HepG2 (cell line): ENCODE results near the gene CEP20. TPM values are rescaled to one million over a fixed set of nuclear protein-coding genes. Genes with fewer than 3 reads are reported as not detected.

Experiments used
- AKNA ChIP-seq: sonication (generic); formaldehyde crosslinking; IDR thresholded peaks from 2 replicates; pipeline ENCODE4 v1.4.0; 2020; ENCODE audit warnings: missing genetic modification reagents, borderline replicate concordance
- ARID3A ChIP-seq: IDR thresholded peaks from 2 replicates; pipeline ENCODE4 v1.6.1; 2012; ENCODE audit warnings: low read depth, low read length, improper control_type of control experiment
- EEA1 ChIP-seq: sonication (generic); formaldehyde crosslinking; IDR thresholded peaks from 2 replicates; pipeline ENCODE4 v1.5.1; 2020; ENCODE audit warnings: mild to moderate bottlenecking, missing genetic modification reagents, borderline replicate concordance
- ETS1 ChIP-seq: sonication (generic); formaldehyde crosslinking; IDR thresholded peaks from 2 replicates; pipeline ENCODE4 v1.4.0; 2020; ENCODE audit warnings: missing genetic modification reagents
- FOXK2 ChIP-seq: fragments of 450-650 bp; IDR thresholded peaks from 2 replicates; pipeline ENCODE4 v1.6.1; 2016
- GZF1 ChIP-seq: sonication (generic); formaldehyde crosslinking; IDR thresholded peaks from 2 replicates; pipeline ENCODE4 v1.5.1; 2020; ENCODE audit warnings: mild to moderate bottlenecking, missing genetic modification reagents
- JUNB ChIP-seq: sonication (generic); formaldehyde crosslinking; IDR thresholded peaks from 2 replicates; pipeline ENCODE4 v1.8.0; 2022; ENCODE audit warnings: missing genetic modification reagents, mild to moderate bottlenecking, borderline replicate concordance
- MEIS2 ChIP-seq: sonication (generic); formaldehyde crosslinking; IDR thresholded peaks from 2 replicates; pipeline ENCODE4 v1.9.0; 2021; ENCODE audit warnings: mild to moderate bottlenecking, missing genetic modification reagents
- NR2F2 ChIP-seq: IDR thresholded peaks from 2 replicates; pipeline ENCODE4 v1.6.1; 2012; ENCODE audit warnings: low read depth, inconsistent platforms, borderline replicate concordance
- RCOR2 ChIP-seq: IDR thresholded peaks from 2 replicates; pipeline ENCODE4 v1.6.1; 2016; ENCODE audit warnings: missing biosample characterization, missing genetic modification reagents
- ZMYM3 ChIP-seq: sonication (generic); formaldehyde crosslinking; IDR thresholded peaks from 2 replicates; pipeline ENCODE4 v1.5.1; 2020; ENCODE audit warnings: mild to moderate bottlenecking, missing genetic modification reagents
- ZNF138 ChIP-seq: sonication (generic); formaldehyde crosslinking; IDR thresholded peaks from 2 replicates; pipeline ENCODE4 v1.5.0; 2020; ENCODE audit warnings: mild to moderate bottlenecking, low read depth, missing genetic modification reagents
- ZNF160 ChIP-seq: sonication (generic); formaldehyde crosslinking; IDR thresholded peaks from 2 replicates; pipeline ENCODE4 v1.8.0; 2022; ENCODE audit warnings: mild to moderate bottlenecking, inconsistent platforms, missing genetic modification reagents
- ZNF232 ChIP-seq: sonication (generic); formaldehyde crosslinking; IDR thresholded peaks from 2 replicates; pipeline ENCODE4 v1.4.0; 2020; ENCODE audit warnings: missing genetic modification reagents, borderline replicate concordance
- ZNF235 ChIP-seq: sonication (generic); formaldehyde crosslinking; IDR thresholded peaks from 2 replicates; pipeline ENCODE4 v1.8.1; 2023; ENCODE audit warnings: mild to moderate bottlenecking, missing genetic modification reagents, borderline replicate concordance
- ZNF256 ChIP-seq: sonication (generic); formaldehyde crosslinking; conservative IDR thresholded peaks from 2 replicates; pipeline ENCODE4 v1.4.0; 2020; ENCODE audit warnings: missing genetic modification reagents
- ZNF382 ChIP-seq: sonication (generic); formaldehyde crosslinking; IDR thresholded peaks from 2 replicates; pipeline ENCODE4 v1.5.0; 2020; ENCODE audit warnings: missing genetic modification reagents, mild to moderate bottlenecking, borderline replicate concordance
- ZNF549 ChIP-seq: sonication (generic); formaldehyde crosslinking; IDR thresholded peaks from 2 replicates; pipeline ENCODE4 v1.5.0; 2020; ENCODE audit warnings: missing genetic modification reagents
- ZNF7 ChIP-seq: IDR thresholded peaks from 2 replicates; pipeline ENCODE4 v1.6.1; 2016; ENCODE audit warnings: missing biosample characterization, missing genetic modification reagents
- polyA plus RNA-seq, 8 experiments: library from polyadenylated mRNA; depleted of rRNA in 3 of 8; stranded (reverse) in 7 of 8; unstranded in 1 of 8; fragments of >200 nt; fragmentation: Illumina TruSeq in 4 of 8; extraction: Trizol in 4 of 8; gene quantifications; 2 replicates each; pipeline versions ENCODE4 v1.2.1 to v1.2.3, GENCODE V29; 2011 to 2016; ENCODE audit warnings: low read depth in 4 of 8, missing spikeins in 1 of 8, mixed read lengths in 1 of 8; ENCODE audit not compliant: insufficient read depth in 1 of 8
- total RNA-seq, 5 experiments: library from RNA; depleted of rRNA; stranded (reverse); fragments of >200 nt; fragmentation: Illumina TruSeq; extraction: Trizol; gene quantifications; 2 replicates each; pipeline ENCODE4 v1.2.3, GENCODE V29; 2016; ENCODE audit warnings: low read depth in 1 of 5
- TF ChIP-seq, protein P1 (sequence below): sonication (generic); formaldehyde crosslinking; IDR thresholded peaks from 2 replicates; pipeline ENCODE4 v1.4.0; 2020; ENCODE audit warnings: mild to moderate bottlenecking, missing genetic modification reagents

CEP20 gene
- total and polyA plus RNA-seq, 2 of the 13 experiments (the other 11 are each of a cell fraction or from before 2014, with no cell fraction given), result 53.0 to 54.1 TPM

DNA sequence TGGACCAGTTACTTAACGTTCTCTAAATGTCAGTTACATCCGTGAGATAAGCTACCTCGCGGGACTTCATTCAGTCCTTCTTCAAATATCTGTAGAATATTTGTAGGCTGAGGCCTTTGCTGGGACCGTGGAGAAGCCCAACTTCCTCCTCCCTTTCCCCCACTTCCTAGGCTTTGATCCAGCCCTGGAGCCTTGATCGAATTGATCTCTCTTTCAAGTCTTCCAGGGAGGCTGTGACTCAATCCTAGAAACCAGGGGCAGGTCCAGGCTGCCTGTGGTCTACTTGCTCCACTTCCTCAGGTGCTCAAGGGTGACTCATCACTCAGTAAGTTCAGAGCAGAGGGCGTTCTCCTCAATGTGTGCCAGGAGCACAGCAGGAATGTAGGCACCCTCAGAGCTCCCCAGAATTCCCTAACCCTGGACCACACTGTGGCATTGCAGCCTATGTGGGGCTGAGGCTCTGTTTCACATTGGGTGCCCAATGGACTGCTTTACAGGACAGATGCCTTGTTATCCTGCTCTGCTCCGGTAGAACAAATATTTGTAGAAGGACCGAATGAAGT, 11.2 kb upstream of the CEP20 start (continued):
- TF ChIP-seq GZF1, result peak; percentile 71; the same call in 1 of the 2 replicates
- TF ChIP-seq ARID3A, result peak; percentile 56
- TF ChIP-seq AKNA (CRISPR knock-in tag), result no peak
- no peak for TF ChIP-seq ZNF7 (CRISPR knock-in tag)
- no peak for TF ChIP-seq FOXK2
- no peak for TF ChIP-seq ZNF382
- peak; percentile 68; the same call in 1 of the 2 replicates for TF ChIP-seq EEA1 (CRISPR knock-in tag)
- peak; percentile 28; the same call in 1 of the 2 replicates for TF ChIP-seq RCOR2 (CRISPR knock-in tag)
- no peak for TF ChIP-seq ZNF549 (CRISPR knock-in tag)
- TF ChIP-seq, protein P1, sequence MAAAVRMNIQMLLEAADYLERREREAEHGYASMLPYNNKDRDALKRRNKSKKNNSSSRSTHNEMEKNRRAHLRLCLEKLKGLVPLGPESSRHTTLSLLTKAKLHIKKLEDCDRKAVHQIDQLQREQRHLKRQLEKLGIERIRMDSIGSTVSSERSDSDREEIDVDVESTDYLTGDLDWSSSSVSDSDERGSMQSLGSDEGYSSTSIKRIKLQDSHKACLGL, result no peak
- TF ChIP-seq ZNF235 (CRISPR knock-in tag), result no peak
- TF ChIP-seq NR2F2, result no peak
- no peak for TF ChIP-seq ZNF138 (CRISPR knock-in tag)
- peak; percentile 73; the same call in 1 of the 2 replicates for TF ChIP-seq ZMYM3 (CRISPR knock-in tag)
- TF ChIP-seq JUNB (CRISPR knock-in tag), result no peak
- 0 out of 2 replicates have a peak, but pooled peaks have one; percentile 71 for TF ChIP-seq MEIS2 (CRISPR knock-in tag)
- TF ChIP-seq ZNF232, result no peak
- TF ChIP-seq ZNF256 (CRISPR knock-in tag), result no peak
- no peak for TF ChIP-seq ZNF160 (CRISPR knock-in tag)
- no peak for TF ChIP-seq ETS1
